Endothelial cell of umbilical vein (primary cell): ENCODE results near the gene OR2C1.

Experiments
- CTCF ChIP-seq, 2 donors: IDR thresholded peaks; 1 replicate in 1 of 2; 2 replicates in 1 of 2; pipeline ENCODE4 v1.5.1; 2011; ENCODE audit warnings: low read length in 2 of 2, mild to moderate bottlenecking in 2 of 2, moderate library complexity in 2 of 2, control low read depth in 1 of 2, inconsistent platforms in 1 of 2, low read depth in 1 of 2; ENCODE audit not compliant: insufficient read depth in 1 of 2; ENCODE audit errors: extremely low read depth in 1 of 2
- EZH2 ChIP-seq: IDR thresholded peaks from 2 replicates; pipeline ENCODE4 v1.6.1; 2012; ENCODE audit warnings: borderline replicate concordance, low read depth, mild to moderate bottlenecking, moderate library complexity, low read length, inconsistent platforms; ENCODE audit not compliant: severe bottlenecking

- no peak for TF ChIP-seq CTCF (IDR thresholded peaks at IDR 0.05; ENCODE audit: extremely low read depth in 1 of 2, insufficient read depth in 1 of 2, low read depth in 1 of 2, low read length in 2 of 2)
- TF ChIP-seq EZH2: no peak
Observed at GRCh38 chr16:3369073-3369472, 13.4 kb downstream of the OR2C1 start.
